Activated T-cell treated with anti-CD3 and anti-CD28 coated beads, Interleukin-2, amount 50 U/mL, for 72 hours (primary cell): Measurements from ENCODE around the gene PPM1F. TPM values are rescaled to one million over a fixed set of nuclear protein-coding genes. Genes with fewer than 3 reads are reported as not detected.

ENCODE experiments used
- ATAC-seq, 2 donors: fragments of 150-1000 bp; cut with Tn5 transposase; replicated peaks in 1 of 2; 2 replicates each; pipeline ENCODE4 v1.10.0; 2021; ENCODE audit warnings: moderate library complexity in 2 of 2, mild to moderate bottlenecking in 1 of 2
- DNase-seq, 2 donors: peaks; one replicate each; pipeline ENCODE4 v3.0.0; 2021 to 2022; ENCODE audit warnings: mixed read lengths in 1 of 2
- H3K27ac Mint-ChIP-seq: one replicate; pipeline ENCODE4 v1.8.0; 2022; ENCODE audit warnings: mild to moderate bottlenecking, moderate library complexity, mixed read lengths
- H3K27me3 Mint-ChIP-seq: one replicate; pipeline ENCODE4 v1.8.0; 2022; ENCODE audit warnings: low read depth, mixed read lengths
- H3K36me3 Mint-ChIP-seq, 2 donors: one replicate each; pipeline ENCODE4 v1.8.0; 2022; ENCODE audit warnings: mixed read lengths in 2 of 2, mild to moderate bottlenecking in 1 of 2; ENCODE audit not compliant: insufficient read depth in 2 of 2
- H3K4me1 Mint-ChIP-seq: one replicate; pipeline ENCODE4 v1.8.0; 2022; ENCODE audit warnings: low read depth, mixed read lengths
- H3K4me3 Mint-ChIP-seq, 2 donors: one replicate each; pipeline ENCODE4 v1.8.0; 2022; ENCODE audit warnings: mild to moderate bottlenecking in 2 of 2, mixed read lengths in 2 of 2, moderate library complexity in 2 of 2
- H3K9me3 Mint-ChIP-seq, 2 donors: one replicate each; pipeline ENCODE4 v1.8.0; 2022; ENCODE audit warnings: mixed read lengths in 2 of 2
- total RNA-seq, 2 donors: library from RNA; stranded (reverse); gene quantifications; one replicate each; pipeline ENCODE4 v1.2.3, GENCODE V29; 2022

Gene PPM1F
- 10 to 100 TPM; 13.0 to 21.8 TPM for total RNA-seq

- peak; percentile 91 to 97 for DNase-seq
- Mint-ChIP-seq H3K4me1 (peaks cover 24% of the 10 kb centered on the region), H3K36me3 (peaks cover 0 to 3% of the 10 kb centered on the region in 2 donors), H3K4me3 (peak within 1 kb of the TSS; percentile 73 to 90), H3K9me3 (no peaks in the 10 kb centered on the region), H3K27ac (no peak within 1 kb of the TSS), H3K27me3 (no peaks in the 10 kb centered on the region)
- ATAC-seq, result peak; percentile 86 to 87
Observed at GRCh38 chr22:21952586-21953571, at the start of gene PPM1F. Gene PPM1F, minus strand, starts transcription at chr22:21952848. Its CDS starts 6,800 bp downstream, at chr22:21946048.

GRCh38 chr22:22001664-22002525, 49.2 kb upstream of the PPM1F start:
- H3K27ac Mint-ChIP-seq, result no peak overlapping the region
- peaks cover 5% of the 10 kb centered on the region for H3K27me3 Mint-ChIP-seq
- ATAC-seq, result no peak
- H3K36me3 Mint-ChIP-seq, result no peaks in the 10 kb centered on the region
- peaks cover 5% of the 10 kb centered on the region for H3K4me1 Mint-ChIP-seq
- H3K4me3 Mint-ChIP-seq, result no peak overlapping the region
- no peaks in the 10 kb centered on the region for H3K9me3 Mint-ChIP-seq
- DNase-seq, result no peak

- H3K27me3 Mint-ChIP-seq, result peaks cover 5% of the 10 kb centered on the region
Observed at GRCh38 chr22:21998595-21999247, 46.1 kb upstream of the PPM1F start.

GRCh38 chr22:21996175-21996720, 43.6 kb upstream of the PPM1F start:
- no peaks in the 10 kb centered on the region for H3K4me1 Mint-ChIP-seq
- H3K27me3 Mint-ChIP-seq, result peaks cover 5% of the 10 kb centered on the region
- ATAC-seq (no peak), DNase-seq (no peak)
- no peaks in the 10 kb centered on the region for H3K36me3 Mint-ChIP-seq
- H3K9me3 Mint-ChIP-seq, result no peaks in the 10 kb centered on the region
- H3K27ac Mint-ChIP-seq, result no peak overlapping the region
- no peak overlapping the region for H3K4me3 Mint-ChIP-seq

More at GRCh38 chr22:21998595-21999247, 46.1 kb upstream of the PPM1F start:
- ATAC-seq (no peak), DNase-seq (no peak)
- Mint-ChIP-seq H3K4me1 (no peaks in the 10 kb centered on the region), H3K27ac (no peak overlapping the region), H3K36me3 (no peaks in the 10 kb centered on the region), H3K9me3 (no peaks in the 10 kb centered on the region), H3K4me3 (no peak overlapping the region)

- Mint-ChIP-seq H3K9me3 (no peaks in the 10 kb centered on the region), H3K27me3 (peaks cover 4% of the 10 kb centered on the region), H3K4me3 (no peak overlapping the region), H3K27ac (no peak overlapping the region), H3K36me3 (no peaks in the 10 kb centered on the region), H3K4me1 (no peaks in the 10 kb centered on the region)
- ATAC-seq (no peak), DNase-seq (no peak)
Observed at GRCh38 chr22:21995660-21996059, 43.0 kb upstream of the PPM1F start.

GRCh38 chr22:21994881-21995444, 42.3 kb upstream of the PPM1F start:
- DNase-seq, result no peak
- Mint-ChIP-seq H3K4me3 (no peak overlapping the region), H3K27ac (no peak overlapping the region), H3K9me3 (no peaks in the 10 kb centered on the region), H3K36me3 (no peaks in the 10 kb centered on the region), H3K27me3 (no peaks in the 10 kb centered on the region), H3K4me1 (no peaks in the 10 kb centered on the region)
- ATAC-seq, result no peak

- no peak overlapping the region for H3K27ac Mint-ChIP-seq
Observed at GRCh38 chr22:21992593-21993237, 40.1 kb upstream of the PPM1F start.

GRCh38 chr22:21991774-21992173, 39.1 kb upstream of the PPM1F start:
- DNase-seq, result no peak
- Mint-ChIP-seq H3K36me3 (no peaks in the 10 kb centered on the region), H3K27me3 (peaks cover 10% of the 10 kb centered on the region), H3K4me1 (no peaks in the 10 kb centered on the region), H3K27ac (no peak overlapping the region), H3K9me3 (no peaks in the 10 kb centered on the region), H3K4me3 (no peak overlapping the region)
- ATAC-seq, result no peak

More at GRCh38 chr22:21992593-21993237, 40.1 kb upstream of the PPM1F start:
- DNase-seq, result no peak
- Mint-ChIP-seq H3K4me1 (no peaks in the 10 kb centered on the region), H3K4me3 (no peak overlapping the region), H3K27me3 (peaks cover 10% of the 10 kb centered on the region), H3K9me3 (no peaks in the 10 kb centered on the region), H3K36me3 (no peaks in the 10 kb centered on the region)
- ATAC-seq, result no peak

- H3K27me3 Mint-ChIP-seq, result peaks cover 10% of the 10 kb centered on the region
- H3K9me3 Mint-ChIP-seq, result no peaks in the 10 kb centered on the region
- no peak overlapping the region for H3K27ac Mint-ChIP-seq
- no peaks in the 10 kb centered on the region for H3K36me3 Mint-ChIP-seq
- no peak for DNase-seq
- no peak overlapping the region for H3K4me3 Mint-ChIP-seq
- no peak for ATAC-seq
- no peaks in the 10 kb centered on the region for H3K4me1 Mint-ChIP-seq
Observed at GRCh38 chr22:21991304-21991596, 38.6 kb upstream of the PPM1F start.

GRCh38 chr22:21990445-21991303, 38.0 kb upstream of the PPM1F start:
- Mint-ChIP-seq H3K27me3 (peaks cover 10% of the 10 kb centered on the region), H3K4me3 (no peak overlapping the region), H3K27ac (no peak overlapping the region), H3K4me1 (no peaks in the 10 kb centered on the region), H3K9me3 (no peaks in the 10 kb centered on the region), H3K36me3 (no peaks in the 10 kb centered on the region)
- ATAC-seq (no peak), DNase-seq (no peak)

GRCh38 chr22:21989049-21989448, 36.4 kb upstream of the PPM1F start:
- no peak for DNase-seq
- Mint-ChIP-seq H3K36me3 (no peaks in the 10 kb centered on the region), H3K4me3 (no peak overlapping the region), H3K27ac (no peak overlapping the region), H3K27me3 (peaks cover 10% of the 10 kb centered on the region), H3K9me3 (no peaks in the 10 kb centered on the region), H3K4me1 (no peaks in the 10 kb centered on the region)
- ATAC-seq, result no peak
